GM12875 (cell line): ENCODE results near the gene TCL1A.
A peak's percentile ranks its signal among the peaks of the same experiment; 100 is the strongest.
"Not testable (repeated sequence)": the region's sequence is repeated elsewhere in the genome, so short reads cannot be mapped to it uniquely, and the experiment has no call there.

Experiments used
- H3K4me3 ChIP-seq: one replicate; pipeline ENCODE4 v1.5.1; 2011; ENCODE audit warnings: low read depth, low read length, control low read depth
- CTCF ChIP-seq: IDR thresholded peaks from 2 replicates; pipeline ENCODE4 v1.5.1; 2011; ENCODE audit warnings: low read depth, mild to moderate bottlenecking, control low read depth, inconsistent platforms, low read length, moderate library complexity, borderline replicate concordance; ENCODE audit not compliant: insufficient read depth

The TCL1A gene, protein sequence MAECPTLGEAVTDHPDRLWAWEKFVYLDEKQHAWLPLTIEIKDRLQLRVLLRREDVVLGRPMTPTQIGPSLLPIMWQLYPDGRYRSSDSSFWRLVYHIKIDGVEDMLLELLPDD

DNA sequence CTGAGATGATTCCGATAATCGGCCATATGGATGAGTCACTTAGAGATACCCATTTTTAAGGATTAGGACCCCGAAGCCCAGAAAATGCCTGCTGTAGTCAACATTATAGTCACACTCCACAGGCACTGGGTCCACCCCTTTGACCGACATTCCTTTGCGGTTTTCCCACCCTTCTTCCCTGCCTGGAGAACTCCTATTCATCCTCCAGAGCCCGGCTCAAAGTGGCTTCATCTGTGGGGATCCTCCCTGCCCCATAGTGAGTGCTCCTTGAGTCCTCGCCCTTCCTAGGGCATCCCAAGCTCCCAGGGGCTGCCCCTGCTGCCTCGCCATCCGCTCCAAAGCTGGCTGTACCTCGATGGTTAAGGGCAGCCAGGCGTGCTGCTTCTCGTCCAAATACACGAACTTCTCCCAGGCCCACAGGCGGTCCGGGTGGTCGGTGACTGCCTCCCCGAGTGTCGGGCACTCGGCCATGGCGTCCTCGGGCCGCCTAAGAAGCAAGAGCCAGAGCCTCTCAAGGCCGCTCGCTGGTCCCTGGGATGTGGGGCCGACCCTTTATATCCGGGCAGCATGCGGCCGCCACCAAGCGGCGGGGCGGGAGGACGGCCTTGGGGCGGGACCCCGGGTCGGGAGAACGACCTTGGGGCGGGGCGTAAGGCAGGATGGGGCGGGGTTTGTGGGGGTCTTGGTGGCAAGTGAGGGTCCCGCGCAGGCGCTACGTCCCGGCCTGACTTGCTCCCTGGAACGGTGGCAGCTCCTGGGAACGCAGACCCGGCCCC is at the start of gene TCL1A:
TSS of gene TCL1A (minus strand) at position 530 of the 776 bp plus-strand sequence. CDS start at position 471, 59 bp downstream.
- H3K4me3 ChIP-seq: peak within 1 kb of the TSS; percentile 90
- TF ChIP-seq CTCF: peak; percentile 61

DNA sequence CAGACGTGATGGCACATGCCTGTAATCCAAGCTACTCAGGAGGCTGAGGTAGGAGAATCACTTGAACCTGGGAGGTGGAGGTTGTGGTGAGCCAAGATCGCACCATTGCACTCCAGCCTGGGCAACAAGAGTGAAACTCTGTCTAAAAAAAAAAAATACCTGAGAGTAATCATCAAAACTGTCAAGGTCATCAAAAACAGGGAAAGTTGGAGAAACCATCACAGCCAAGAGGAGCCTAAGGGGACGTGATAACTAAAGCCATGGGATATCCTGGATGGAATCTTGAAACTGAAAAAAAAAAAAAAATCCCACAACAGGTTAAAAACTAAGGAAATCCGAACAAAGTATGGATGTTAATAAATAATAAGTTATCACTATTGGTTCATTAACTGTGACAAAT is 49.1 kb upstream of the TCL1A start:
- not testable (repeated sequence) for H3K4me3 ChIP-seq

GRCh38 chr14:95761436-95761835 is 47.5 kb upstream of the TCL1A start:
- TF ChIP-seq CTCF: no peak
- H3K4me3 ChIP-seq: no peak overlapping the region

DNA sequence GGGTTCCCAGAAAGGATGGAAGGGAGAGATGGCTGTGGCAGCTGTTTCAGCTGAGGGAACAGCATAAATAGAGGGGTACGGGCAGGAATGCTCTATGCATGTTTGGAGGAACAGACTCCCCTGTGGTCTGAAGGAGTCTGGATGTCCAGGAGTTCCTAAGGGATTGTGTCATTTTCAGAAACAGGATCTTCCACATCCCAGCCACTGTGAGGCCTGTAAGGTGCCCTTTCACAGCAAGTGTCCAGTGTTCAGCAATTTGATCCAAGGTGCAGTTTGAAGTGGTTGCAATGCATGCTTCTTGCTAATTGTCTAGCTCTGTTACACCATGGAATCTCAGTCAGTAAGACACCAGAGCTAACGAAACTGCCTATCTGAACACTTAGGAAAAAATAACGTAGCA is 46.7 kb upstream of the TCL1A start:
- no peak overlapping the region for H3K4me3 ChIP-seq
- no peak for TF ChIP-seq CTCF

GRCh38 chr14:95759941-95760340 is 46.0 kb upstream of the TCL1A start:
- H3K4me3 ChIP-seq: no peak overlapping the region
- TF ChIP-seq CTCF: no peak

DNA sequence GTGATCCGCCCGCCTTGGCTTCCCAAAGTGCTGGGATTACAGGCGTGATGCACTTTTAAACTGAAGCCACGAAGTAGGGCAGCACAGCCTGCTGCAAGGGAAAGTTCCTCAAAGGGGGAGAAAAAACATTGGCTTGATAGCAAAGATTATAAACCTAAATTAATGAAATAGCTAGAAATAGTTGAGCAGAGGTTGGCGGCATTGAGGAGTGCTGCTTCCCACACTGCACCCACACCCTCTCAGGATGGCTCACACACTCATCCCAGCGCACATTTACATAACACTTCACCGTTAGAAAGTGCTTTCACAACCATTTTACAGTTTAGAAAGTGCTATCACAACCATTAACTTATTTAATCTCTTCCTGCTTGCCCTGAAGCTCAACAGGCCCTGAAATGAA is 44.4 kb upstream of the TCL1A start:
- no peak overlapping the region for H3K4me3 ChIP-seq
- TF ChIP-seq CTCF: no peak

- TF ChIP-seq CTCF: no peak
- H3K4me3 ChIP-seq: no peak overlapping the region
Measured at GRCh38 chr14:95756751-95757150, 42.8 kb upstream of the TCL1A start.
